ENCODE data around the gene RPL35A.

DNA sequence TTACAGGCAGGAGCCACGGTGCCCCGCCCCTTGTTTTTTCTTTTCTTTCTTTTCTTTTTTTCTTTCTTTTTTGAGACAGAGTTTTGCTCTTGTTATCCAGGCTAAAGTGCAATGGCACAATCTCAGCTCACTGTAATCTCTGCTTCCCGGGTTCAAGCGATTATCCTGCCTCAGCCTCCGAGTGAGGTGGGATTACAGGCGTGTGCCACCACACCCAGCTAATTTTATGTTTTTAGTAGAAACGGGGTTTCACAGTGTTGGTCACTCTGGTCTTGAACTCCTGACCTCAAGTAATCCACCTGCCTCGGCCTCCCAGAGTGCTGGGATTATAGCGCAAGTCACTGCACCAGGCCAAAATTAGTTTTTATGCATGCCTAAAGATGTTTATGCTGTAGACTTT, 2.5 kb downstream of the RPL35A start:
- TF ChIP-seq EP300 (IDR thresholded peaks at IDR 0.05), result no peak
- TF ChIP-seq, protein P1, sequence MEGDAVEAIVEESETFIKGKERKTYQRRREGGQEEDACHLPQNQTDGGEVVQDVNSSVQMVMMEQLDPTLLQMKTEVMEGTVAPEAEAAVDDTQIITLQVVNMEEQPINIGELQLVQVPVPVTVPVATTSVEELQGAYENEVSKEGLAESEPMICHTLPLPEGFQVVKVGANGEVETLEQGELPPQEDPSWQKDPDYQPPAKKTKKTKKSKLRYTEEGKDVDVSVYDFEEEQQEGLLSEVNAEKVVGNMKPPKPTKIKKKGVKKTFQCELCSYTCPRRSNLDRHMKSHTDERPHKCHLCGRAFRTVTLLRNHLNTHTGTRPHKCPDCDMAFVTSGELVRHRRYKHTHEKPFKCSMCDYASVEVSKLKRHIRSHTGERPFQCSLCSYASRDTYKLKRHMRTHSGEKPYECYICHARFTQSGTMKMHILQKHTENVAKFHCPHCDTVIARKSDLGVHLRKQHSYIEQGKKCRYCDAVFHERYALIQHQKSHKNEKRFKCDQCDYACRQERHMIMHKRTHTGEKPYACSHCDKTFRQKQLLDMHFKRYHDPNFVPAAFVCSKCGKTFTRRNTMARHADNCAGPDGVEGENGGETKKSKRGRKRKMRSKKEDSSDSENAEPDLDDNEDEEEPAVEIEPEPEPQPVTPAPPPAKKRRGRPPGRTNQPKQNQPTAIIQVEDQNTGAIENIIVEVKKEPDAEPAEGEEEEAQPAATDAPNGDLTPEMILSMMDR (IDR thresholded peaks at IDR 0.05), result no peak
- TF ChIP-seq JUN (IDR thresholded peaks at IDR 0.05), result no peak
- no peak for TF ChIP-seq POLR2AphosphoS2 (conservative IDR thresholded peaks at IDR 0.05; ENCODE audit: low read length)
- no peak for TF ChIP-seq CBX8 (IDR thresholded peaks at IDR 0.05)
- TF ChIP-seq POLR2A (IDR thresholded peaks at IDR 0.05; ENCODE audit: low read length), result no peak
- TF ChIP-seq EHMT2 (IDR thresholded peaks at IDR 0.05; ENCODE audit: low read depth), result no peak
- TF ChIP-seq FOSL2 (IDR thresholded peaks at IDR 0.05), result no peak
- TF ChIP-seq FOSL2 (CRISPR knock-in tag; IDR thresholded peaks at IDR 0.05), result no peak
- TF ChIP-seq KDM1A (IDR thresholded peaks at IDR 0.05; ENCODE audit: low read depth), result no peak
- no peak for TF ChIP-seq CHD2 (IDR thresholded peaks at IDR 0.05; ENCODE audit: low read length, partially characterized antibody)
- TF ChIP-seq HOXA7 (CRISPR knock-in tag; IDR thresholded peaks at IDR 0.05), result no peak
- no peak for TF ChIP-seq RNF2 (IDR thresholded peaks at IDR 0.05; ENCODE audit: borderline replicate concordance, low read depth)
